GM12891 (cell line): ENCODE data around the gene ABCA6. TPM values are rescaled to one million over a fixed set of nuclear protein-coding genes. Genes with fewer than 3 reads are reported as not detected.

Source experiments
- DNase-seq: peaks from one replicate; pipeline ENCODE4 v3.0.0; 2011; ENCODE audit warnings: low spot score; ENCODE audit not compliant: insufficient read length
- FAIRE-seq: peaks from 2 replicates; lab custom pipeline; 2011; peaks lifted over from hg19 to GRCh38; lab: Jason Lieb, UNC
- PAX5 ChIP-seq: IDR thresholded peaks from 2 replicates; pipeline ENCODE4 v1.6.1; 2011; ENCODE audit warnings: low read length, moderate library complexity, mild to moderate bottlenecking; ENCODE audit not compliant: insufficient read depth, severe bottlenecking
- POLR2A ChIP-seq: IDR thresholded peaks from 2 replicates; pipeline ENCODE4 v1.6.1; 2011; ENCODE audit warnings: low read depth, low read length, control low read depth
- POLR2AphosphoS5 ChIP-seq: IDR thresholded peaks from 2 replicates; pipeline ENCODE4 v1.6.1; 2011; ENCODE audit warnings: low read depth, low read length, control low read depth
- POU2F2 ChIP-seq: IDR thresholded peaks from 2 replicates; pipeline ENCODE4 v1.6.1; 2011; ENCODE audit warnings: low read depth, mild to moderate bottlenecking, control low read depth, low read length, moderate library complexity
- SPI1 ChIP-seq: IDR thresholded peaks from 2 replicates; pipeline ENCODE4 v1.6.1; 2011; ENCODE audit warnings: low read depth, low read length, control low read depth
- TAF1 ChIP-seq: IDR thresholded peaks from 2 replicates; pipeline ENCODE4 v1.6.1; 2011; ENCODE audit warnings: low read depth, low read length, control low read depth
- polyA plus RNA-seq: library from polyadenylated mRNA; unstranded; fragments of >200 nt; gene quantifications from one replicate; pipeline ENCODE4 v1.2.1, GENCODE V29; 2012; ENCODE audit warnings: low read depth, missing spikeins, inconsistent platforms; ENCODE audit not compliant: missing spikeins

Gene ABCA6, protein sequence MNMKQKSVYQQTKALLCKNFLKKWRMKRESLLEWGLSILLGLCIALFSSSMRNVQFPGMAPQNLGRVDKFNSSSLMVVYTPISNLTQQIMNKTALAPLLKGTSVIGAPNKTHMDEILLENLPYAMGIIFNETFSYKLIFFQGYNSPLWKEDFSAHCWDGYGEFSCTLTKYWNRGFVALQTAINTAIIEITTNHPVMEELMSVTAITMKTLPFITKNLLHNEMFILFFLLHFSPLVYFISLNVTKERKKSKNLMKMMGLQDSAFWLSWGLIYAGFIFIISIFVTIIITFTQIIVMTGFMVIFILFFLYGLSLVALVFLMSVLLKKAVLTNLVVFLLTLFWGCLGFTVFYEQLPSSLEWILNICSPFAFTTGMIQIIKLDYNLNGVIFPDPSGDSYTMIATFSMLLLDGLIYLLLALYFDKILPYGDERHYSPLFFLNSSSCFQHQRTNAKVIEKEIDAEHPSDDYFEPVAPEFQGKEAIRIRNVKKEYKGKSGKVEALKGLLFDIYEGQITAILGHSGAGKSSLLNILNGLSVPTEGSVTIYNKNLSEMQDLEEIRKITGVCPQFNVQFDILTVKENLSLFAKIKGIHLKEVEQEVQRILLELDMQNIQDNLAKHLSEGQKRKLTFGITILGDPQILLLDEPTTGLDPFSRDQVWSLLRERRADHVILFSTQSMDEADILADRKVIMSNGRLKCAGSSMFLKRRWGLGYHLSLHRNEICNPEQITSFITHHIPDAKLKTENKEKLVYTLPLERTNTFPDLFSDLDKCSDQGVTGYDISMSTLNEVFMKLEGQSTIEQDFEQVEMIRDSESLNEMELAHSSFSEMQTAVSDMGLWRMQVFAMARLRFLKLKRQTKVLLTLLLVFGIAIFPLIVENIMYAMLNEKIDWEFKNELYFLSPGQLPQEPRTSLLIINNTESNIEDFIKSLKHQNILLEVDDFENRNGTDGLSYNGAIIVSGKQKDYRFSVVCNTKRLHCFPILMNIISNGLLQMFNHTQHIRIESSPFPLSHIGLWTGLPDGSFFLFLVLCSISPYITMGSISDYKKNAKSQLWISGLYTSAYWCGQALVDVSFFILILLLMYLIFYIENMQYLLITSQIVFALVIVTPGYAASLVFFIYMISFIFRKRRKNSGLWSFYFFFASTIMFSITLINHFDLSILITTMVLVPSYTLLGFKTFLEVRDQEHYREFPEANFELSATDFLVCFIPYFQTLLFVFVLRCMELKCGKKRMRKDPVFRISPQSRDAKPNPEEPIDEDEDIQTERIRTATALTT (N-terminal part only)
- polyA plus RNA-seq: 9.6 TPM

DNA sequence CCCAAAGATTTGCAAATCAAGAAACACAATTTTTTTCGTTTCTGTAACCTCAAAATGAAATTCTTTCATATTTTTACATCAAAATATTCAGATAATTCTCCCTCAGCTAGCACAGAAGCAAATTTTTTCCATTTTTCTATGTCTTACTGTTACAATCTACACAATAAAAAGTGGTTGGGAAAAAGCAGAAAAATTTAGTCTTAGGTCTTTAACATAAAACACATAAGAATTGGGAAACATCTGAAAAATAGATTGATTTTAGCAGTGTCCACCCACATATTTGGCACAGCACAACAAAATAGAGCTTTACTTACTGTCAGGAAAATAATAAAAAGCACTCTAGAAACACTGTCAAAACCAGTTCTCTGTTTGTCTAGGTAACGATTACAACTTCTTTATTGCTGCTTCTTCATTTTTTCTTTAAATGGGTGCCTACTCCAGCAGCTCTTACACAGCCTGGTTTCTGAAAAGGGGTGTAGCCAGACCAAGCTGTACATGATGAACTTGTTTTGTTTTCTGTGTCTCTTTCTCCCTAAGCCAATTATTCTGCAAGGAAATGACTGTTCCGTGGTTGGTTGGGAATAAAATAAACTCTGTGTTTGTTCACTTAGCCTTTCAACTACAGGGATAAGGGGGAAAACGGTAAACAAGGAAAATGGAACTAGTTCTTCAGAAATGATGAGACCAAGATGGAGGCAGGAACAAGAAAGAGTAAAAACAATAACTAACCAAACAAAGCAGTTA lies at the start of gene ABCA6:
ABCA6 (minus strand) TSS at position 465 of the 744 bp plus-strand sequence. CDS start 1,192 bp downstream, outside the sequence.
- FAIRE-seq (no peak), DNase-seq (no peak)
- TF ChIP-seq SPI1: no peak
- TF ChIP-seq POLR2AphosphoS5: no peak
- no peak for TF ChIP-seq POLR2A
- TF ChIP-seq POU2F2: no peak
- TF ChIP-seq TAF1: no peak
- TF ChIP-seq PAX5: no peak

- no peak for DNase-seq
- no peak for TF ChIP-seq POU2F2
- TF ChIP-seq SPI1: no peak
- TF ChIP-seq POLR2A: no peak
- TF ChIP-seq TAF1: no peak
- TF ChIP-seq PAX5: no peak
- TF ChIP-seq POLR2AphosphoS5: no peak
- no peak for FAIRE-seq
Observed at GRCh38 chr17:69188796-69189195, 47.1 kb upstream of the ABCA6 start.

- FAIRE-seq: no peak
- no peak for DNase-seq
- TF ChIP-seq PAX5: no peak
- TF ChIP-seq TAF1: no peak
- TF ChIP-seq POLR2A: no peak
- no peak for TF ChIP-seq POU2F2
- TF ChIP-seq POLR2AphosphoS5: no peak
- no peak for TF ChIP-seq SPI1
Observed at GRCh38 chr17:69188064-69188463, 46.4 kb upstream of the ABCA6 start.

- no peak for TF ChIP-seq POLR2AphosphoS5
- TF ChIP-seq SPI1: no peak
- no peak for TF ChIP-seq PAX5
- no peak for TF ChIP-seq POU2F2
- TF ChIP-seq TAF1: no peak
- TF ChIP-seq POLR2A: no peak
- no peak for DNase-seq
- no peak for FAIRE-seq
Observed at GRCh38 chr17:69187294-69187693, 45.6 kb upstream of the ABCA6 start.

DNA sequence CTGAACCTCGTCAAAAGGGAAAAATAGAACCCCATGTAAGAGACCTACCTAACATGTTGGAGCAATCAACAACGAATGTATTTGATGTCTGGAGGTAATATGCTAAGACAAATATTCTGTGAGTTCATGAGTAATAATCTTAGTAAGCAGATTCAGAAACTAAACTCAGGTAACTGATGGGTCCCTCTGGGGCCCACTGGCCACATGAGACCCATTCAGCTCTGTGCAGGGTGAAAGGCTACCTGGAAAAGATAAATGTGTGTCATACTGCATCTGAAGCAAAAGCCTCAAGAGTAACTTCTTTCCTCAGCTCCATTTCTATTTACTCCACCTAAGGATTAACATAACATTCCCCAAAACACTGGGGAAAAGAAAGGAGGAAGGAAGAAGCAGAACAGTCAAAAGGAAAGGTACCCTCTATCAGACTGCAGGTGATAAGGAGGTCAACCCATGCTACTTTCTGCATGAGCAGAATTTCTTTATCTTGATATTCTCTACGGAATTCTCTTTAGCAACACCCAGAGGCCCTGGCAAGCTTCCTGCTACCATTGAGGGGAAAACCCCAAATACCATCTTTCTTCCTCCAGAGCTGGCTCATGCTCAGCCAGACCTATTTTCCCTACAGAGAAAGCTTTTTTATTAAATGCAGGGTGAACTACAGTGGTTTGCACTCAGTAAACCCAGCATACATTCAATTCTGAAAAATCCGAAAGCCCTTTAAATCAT lies 37.7 kb upstream of the ABCA6 start:
- TF ChIP-seq TAF1 (no peak), POU2F2 (no peak), SPI1 (no peak), PAX5 (no peak), POLR2AphosphoS5 (no peak), POLR2A (no peak)
- DNase-seq: no peak
- no peak for FAIRE-seq

DNA sequence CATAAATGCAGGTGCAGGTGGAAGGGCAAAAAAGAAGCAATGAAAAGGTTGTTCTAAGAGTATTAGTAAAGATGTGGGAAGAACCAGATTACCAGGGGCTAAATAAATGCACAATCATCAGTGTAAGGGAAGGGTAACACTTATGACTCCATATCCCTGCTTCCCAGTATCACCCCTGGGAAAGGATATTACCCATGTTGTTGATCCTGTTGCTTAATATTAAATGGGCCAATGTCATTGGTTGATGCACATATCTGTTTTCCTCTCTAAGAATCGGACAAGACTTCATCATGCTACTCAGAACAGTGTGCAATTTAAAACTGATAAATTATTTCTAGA lies 34.7 kb upstream of the ABCA6 start:
- FAIRE-seq (no peak), DNase-seq (no peak)
- TF ChIP-seq TAF1: no peak
- no peak for TF ChIP-seq SPI1
- no peak for TF ChIP-seq POLR2AphosphoS5
- no peak for TF ChIP-seq POU2F2
- no peak for TF ChIP-seq POLR2A
- no peak for TF ChIP-seq PAX5

DNA sequence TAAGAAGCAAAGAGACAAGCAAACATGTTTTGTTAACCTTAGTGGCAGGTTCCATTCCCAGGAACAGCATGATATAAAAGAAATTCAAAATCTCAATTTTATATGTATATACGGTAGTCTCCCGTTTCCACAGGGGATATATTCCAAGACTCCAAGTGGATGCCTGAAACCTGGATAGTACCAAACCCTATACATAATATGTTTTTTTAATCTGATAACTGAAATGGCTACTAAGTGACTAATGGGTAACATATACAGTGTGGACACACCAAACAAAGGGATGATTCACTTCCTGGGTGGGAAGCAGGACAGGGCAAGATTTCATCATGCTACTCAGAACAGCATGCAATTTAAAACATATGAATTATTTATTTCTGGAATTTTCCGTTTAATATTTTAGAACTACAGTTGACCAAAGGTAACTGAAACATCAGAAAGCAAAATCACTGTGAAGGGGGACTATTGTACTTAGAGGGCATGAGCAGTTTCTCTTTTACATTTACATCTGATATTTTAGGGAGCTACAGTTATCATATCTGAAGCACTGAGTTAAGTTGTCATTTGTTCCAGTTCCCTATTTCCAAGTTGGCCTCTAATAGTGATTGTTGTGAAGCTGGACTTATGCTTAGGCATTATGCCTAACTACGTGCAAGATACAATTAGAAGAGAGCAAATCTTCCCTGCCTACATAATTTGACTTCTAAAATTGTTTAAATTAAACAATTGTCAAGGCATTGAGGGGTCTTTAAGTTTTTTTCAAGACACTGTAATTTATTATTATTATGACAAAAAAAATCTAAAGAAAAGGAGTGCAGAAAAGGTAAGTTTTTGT lies 34.1 kb upstream of the ABCA6 start:
- DNase-seq: no peak
- TF ChIP-seq POU2F2 (no peak), POLR2AphosphoS5 (no peak), POLR2A (no peak), PAX5 (no peak), SPI1 (peak; percentile 82), TAF1 (no peak)
- FAIRE-seq: no peak

DNA sequence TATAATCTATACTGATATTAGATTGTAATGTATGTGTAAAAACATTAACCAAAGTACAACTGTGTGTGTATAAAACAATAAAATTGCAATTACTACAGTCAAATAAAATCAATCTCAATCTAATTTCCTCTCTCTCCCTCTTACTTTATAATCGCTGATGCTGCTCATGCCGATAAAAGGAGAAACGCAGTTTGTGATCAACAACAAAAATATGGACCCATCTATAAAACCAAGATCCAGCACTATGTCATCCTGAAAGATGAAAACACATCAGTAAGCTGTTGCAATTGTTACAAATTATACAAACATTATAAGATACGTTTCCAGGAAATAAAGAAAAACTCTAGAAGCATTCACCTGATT lies 33.5 kb upstream of the ABCA6 start:
- DNase-seq (no peak), FAIRE-seq (no peak)
- TF ChIP-seq POLR2A (no peak), SPI1 (no peak), POU2F2 (no peak), PAX5 (no peak), POLR2AphosphoS5 (no peak), TAF1 (no peak)
